ENCODE data around the gene NTRK1.

- no peak for TF ChIP-seq POLR2A (IDR thresholded peaks at IDR 0.05)
- TF ChIP-seq CTCF (IDR thresholded peaks at IDR 0.05), result no peak
These were observed 17.9 kb upstream of the NTRK1 start for GRCh38 chr1:156842618-156843300.
